ENCODE data around the gene GALNT16. TPM values are rescaled to one million over a fixed set of nuclear protein-coding genes. Genes with fewer than 3 reads are reported as not detected.

GALNT16 gene
- total RNA-seq, 1 donor from 2014 or later: 8.2 TPM

GRCh38 chr14:69372146-69372545 is 112.2 kb downstream of the GALNT16 start:
- H3K27me3 Mint-ChIP-seq (ENCODE audit: low read depth): no peaks in the 10 kb centered on the region
- no peak for DNase-seq (ENCODE audit: low spot score in 2 of 2, unreplicated experiment in 2 of 2)
- H3K4me1 Mint-ChIP-seq: no peaks in the 10 kb centered on the region
- no peak for TF ChIP-seq CTCF (IDR thresholded peaks at IDR 0.05; ENCODE audit: unreplicated experiment)
- H3K36me3 Mint-ChIP-seq: peaks cover 36% of the 10 kb centered on the region
- H3K9me3 Mint-ChIP-seq: peaks cover 26% of the 10 kb centered on the region
- no peak overlapping the region for H3K4me3 Mint-ChIP-seq
- no peak overlapping the region for H3K27ac Mint-ChIP-seq

- DNase-seq (ENCODE audit: low spot score in 2 of 2, unreplicated experiment in 2 of 2): no peak
- no peak for TF ChIP-seq CTCF (IDR thresholded peaks at IDR 0.05; ENCODE audit: unreplicated experiment)
- peaks cover 26% of the 10 kb centered on the region for H3K9me3 Mint-ChIP-seq
- H3K27me3 Mint-ChIP-seq (ENCODE audit: low read depth): no peaks in the 10 kb centered on the region
- peaks cover 39% of the 10 kb centered on the region for H3K36me3 Mint-ChIP-seq
- no peaks in the 10 kb centered on the region for H3K4me1 Mint-ChIP-seq
- no peak overlapping the region for H3K4me3 Mint-ChIP-seq
- no peak overlapping the region for H3K27ac Mint-ChIP-seq
Measured at GRCh38 chr14:69373104-69373503, 113.1 kb downstream of the GALNT16 start.

DNA sequence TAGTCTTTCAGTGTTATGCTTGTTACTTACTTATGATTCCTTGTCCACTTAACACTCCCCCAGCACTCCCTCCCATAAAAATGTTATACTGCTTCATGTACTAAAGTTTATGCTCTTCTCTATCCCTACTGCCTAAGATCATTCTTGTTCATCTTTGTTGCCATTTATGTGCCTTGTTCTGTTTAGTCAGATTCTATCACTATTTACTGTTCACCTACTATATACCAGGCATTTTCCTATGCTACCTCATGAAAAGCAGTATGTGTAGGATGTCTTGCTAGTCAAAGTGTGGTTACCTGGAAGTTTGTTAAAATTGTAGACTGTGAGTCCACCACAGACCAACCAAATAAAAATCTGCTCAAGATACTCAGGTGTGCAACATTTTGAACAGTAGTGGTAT is 114.3 kb downstream of the GALNT16 start:
- H3K27ac Mint-ChIP-seq: no peak overlapping the region
- TF ChIP-seq CTCF (IDR thresholded peaks at IDR 0.05; ENCODE audit: unreplicated experiment): no peak
- no peak overlapping the region for H3K4me3 Mint-ChIP-seq
- no peak for DNase-seq (ENCODE audit: low spot score in 2 of 2, unreplicated experiment in 2 of 2)
- H3K36me3 Mint-ChIP-seq: peaks cover 41% of the 10 kb centered on the region
- no peaks in the 10 kb centered on the region for H3K27me3 Mint-ChIP-seq (ENCODE audit: low read depth)
- peaks cover 26% of the 10 kb centered on the region for H3K9me3 Mint-ChIP-seq
- H3K4me1 Mint-ChIP-seq: no peaks in the 10 kb centered on the region

DNA sequence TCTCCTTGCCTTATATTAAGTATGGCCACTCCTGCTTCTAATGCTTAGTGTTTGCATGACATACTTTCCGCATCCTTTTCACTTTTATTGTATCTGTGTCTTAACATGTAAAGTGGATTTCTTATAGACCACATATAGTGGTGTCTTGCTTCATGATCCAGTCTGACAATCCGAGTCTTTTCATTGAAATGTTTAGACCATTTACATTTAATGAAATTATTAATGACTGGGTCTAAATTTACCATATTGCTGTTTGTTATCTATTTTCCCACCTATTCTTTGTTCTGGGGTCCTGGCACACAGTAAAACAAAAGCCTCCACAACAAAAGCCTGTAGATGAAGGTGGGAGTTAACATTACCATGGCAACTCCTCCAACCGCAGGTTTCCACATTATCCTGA is 115.2 kb downstream of the GALNT16 start:
- Mint-ChIP-seq H3K4me3 (no peak overlapping the region), H3K4me1 (no peaks in the 10 kb centered on the region), H3K27me3 (ENCODE audit: low read depth) (no peaks in the 10 kb centered on the region), H3K9me3 (peaks cover 26% of the 10 kb centered on the region), H3K27ac (no peak overlapping the region), H3K36me3 (peaks cover 44% of the 10 kb centered on the region)
- DNase-seq (ENCODE audit: low spot score in 2 of 2, unreplicated experiment in 2 of 2): no peak
- TF ChIP-seq CTCF (IDR thresholded peaks at IDR 0.05; ENCODE audit: unreplicated experiment): no peak

DNA sequence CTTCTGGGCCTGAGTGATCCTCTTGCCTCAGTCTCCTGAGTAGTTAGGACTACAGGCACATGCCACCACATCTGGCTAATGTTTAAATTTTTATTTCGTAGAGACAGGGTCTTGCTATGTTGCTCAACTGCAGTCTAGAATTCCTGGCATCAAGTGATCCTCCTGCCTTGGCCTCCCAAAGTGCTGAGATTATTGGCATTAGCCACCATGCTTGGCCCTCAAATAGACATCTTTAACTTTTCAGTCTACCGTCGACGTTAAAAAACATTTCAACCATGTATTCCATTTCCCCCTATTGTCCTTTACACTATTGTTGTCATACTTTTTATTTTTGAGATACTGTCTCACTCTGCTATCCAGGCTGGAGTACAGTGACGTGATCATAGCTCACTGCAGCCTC is 115.8 kb downstream of the GALNT16 start:
- peaks cover 26% of the 10 kb centered on the region for H3K9me3 Mint-ChIP-seq
- H3K36me3 Mint-ChIP-seq: peaks cover 48% of the 10 kb centered on the region
- no peaks in the 10 kb centered on the region for H3K4me1 Mint-ChIP-seq
- H3K27me3 Mint-ChIP-seq (ENCODE audit: low read depth): no peaks in the 10 kb centered on the region
- no peak for DNase-seq (ENCODE audit: low spot score in 2 of 2, unreplicated experiment in 2 of 2)
- no peak overlapping the region for H3K4me3 Mint-ChIP-seq
- no peak for TF ChIP-seq CTCF (IDR thresholded peaks at IDR 0.05; ENCODE audit: unreplicated experiment)
- no peak overlapping the region for H3K27ac Mint-ChIP-seq

DNA sequence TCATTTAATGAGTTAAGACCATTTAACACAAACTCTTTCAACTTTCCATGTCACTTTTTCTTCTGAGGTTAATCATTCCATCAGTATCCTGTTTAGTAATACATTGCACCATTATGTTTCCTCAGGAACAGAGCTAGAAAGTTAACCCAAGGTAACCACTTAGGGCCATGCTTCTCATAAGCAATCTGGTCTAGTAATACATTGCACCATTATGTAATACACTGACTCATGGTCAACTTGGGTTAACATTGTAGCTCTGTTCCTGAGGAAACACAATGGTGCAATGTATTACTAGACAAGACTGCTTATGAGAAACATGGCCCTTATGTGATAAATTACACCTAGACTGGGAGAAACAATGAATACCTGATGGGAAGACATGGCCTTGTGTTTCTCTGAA is 116.5 kb downstream of the GALNT16 start:
- no peak for DNase-seq (ENCODE audit: low spot score in 2 of 2, unreplicated experiment in 2 of 2)
- H3K27ac Mint-ChIP-seq: no peak overlapping the region
- H3K27me3 Mint-ChIP-seq (ENCODE audit: low read depth): no peaks in the 10 kb centered on the region
- H3K36me3 Mint-ChIP-seq: peaks cover 49% of the 10 kb centered on the region
- H3K4me3 Mint-ChIP-seq: no peak overlapping the region
- no peaks in the 10 kb centered on the region for H3K4me1 Mint-ChIP-seq
- peaks cover 26% of the 10 kb centered on the region for H3K9me3 Mint-ChIP-seq
- no peak for TF ChIP-seq CTCF (IDR thresholded peaks at IDR 0.05; ENCODE audit: unreplicated experiment)
